H9 (cell line): ENCODE results near the gene GIPC2. TPM values are rescaled to one million over a fixed set of nuclear protein-coding genes. Genes with fewer than 3 reads are reported as not detected.

ENCODE experiments used
- DNase-seq: peaks from one replicate; pipeline ENCODE4 v3.0.0-alpha.2; 2017
- H2AFZ ChIP-seq: one replicate; pipeline ENCODE4 v1.6.1; 2013; ENCODE audit warnings: mild to moderate bottlenecking, low read length, control low read depth, moderate library complexity
- H2AK5ac ChIP-seq: 2 replicates; pipeline ENCODE4 v1.6.1; 2013; ENCODE audit warnings: low read length, control low read depth, mixed read lengths; ENCODE audit not compliant: insufficient read length
- H2BK120ac ChIP-seq: one replicate; pipeline ENCODE4 v1.6.1; 2013; ENCODE audit warnings: low read depth, mild to moderate bottlenecking, low read length, control low read depth, inconsistent platforms; ENCODE audit not compliant: poor library complexity, severe bottlenecking
- H2BK12ac ChIP-seq: 2 replicates; pipeline ENCODE4 v1.6.1; 2013; ENCODE audit warnings: low read length, control low read depth, mixed read lengths, low read depth; ENCODE audit not compliant: insufficient read length
- H2BK15ac ChIP-seq: 2 replicates; pipeline ENCODE4 v1.6.1; 2013; ENCODE audit warnings: low read depth, low read length, control low read depth
- H2BK20ac ChIP-seq: one replicate; pipeline ENCODE4 v1.6.1; 2013; ENCODE audit warnings: low read depth, mild to moderate bottlenecking, low read length, control low read depth, inconsistent platforms; ENCODE audit not compliant: poor library complexity, severe bottlenecking
- H2BK5ac ChIP-seq: 2 replicates; pipeline ENCODE4 v1.6.1; 2013; ENCODE audit warnings: low read length, control low read depth, mixed read lengths; ENCODE audit not compliant: insufficient read length
- H3K14ac ChIP-seq: 2 replicates; pipeline ENCODE4 v1.6.1; 2013; ENCODE audit warnings: low read length, control low read depth; ENCODE audit not compliant: insufficient read depth
- H3K18ac ChIP-seq: 2 replicates; pipeline ENCODE4 v1.6.1; 2013; ENCODE audit warnings: low read depth, mild to moderate bottlenecking, mixed read lengths, low read length, control low read depth; ENCODE audit not compliant: insufficient read length
- H3K23ac ChIP-seq: 2 replicates; pipeline ENCODE4 v1.6.1; 2013; ENCODE audit warnings: low read length, control low read depth, mixed read lengths, low read depth; ENCODE audit not compliant: insufficient read length
- H3K23me2 ChIP-seq: 2 replicates; pipeline ENCODE4 v1.6.1; 2013; ENCODE audit warnings: low read depth, mild to moderate bottlenecking, mixed read lengths, low read length, control low read depth; ENCODE audit not compliant: insufficient read length, poor library complexity, severe bottlenecking
- H3K27ac ChIP-seq: 2 replicates; pipeline ENCODE4 v1.5.1; 2013; ENCODE audit warnings: low read length, control low read depth, mixed read lengths, low read depth; ENCODE audit not compliant: insufficient read length
- H3K27me3 ChIP-seq: 2 replicates; pipeline ENCODE4 v1.6.1; 2013; ENCODE audit warnings: low read length, control low read depth, inconsistent platforms; ENCODE audit not compliant: insufficient read depth
- H3K4ac ChIP-seq: 2 replicates; pipeline ENCODE4 v1.6.1; 2013; ENCODE audit warnings: low read depth, mild to moderate bottlenecking, control low read depth, inconsistent platforms, low read length, moderate library complexity
- H3K4me1 ChIP-seq: 2 replicates; pipeline ENCODE4 v1.6.1; 2013; ENCODE audit warnings: low read length, control low read depth, inconsistent platforms; ENCODE audit not compliant: insufficient read depth
- H3K4me2 ChIP-seq: 2 replicates; pipeline ENCODE4 v1.6.1; 2013; ENCODE audit warnings: low read length, control low read depth, mixed read lengths; ENCODE audit not compliant: insufficient read length, insufficient read depth
- H3K56ac ChIP-seq: 2 replicates; pipeline ENCODE4 v1.6.1; 2013; ENCODE audit warnings: low read depth, mild to moderate bottlenecking, mixed read lengths, low read length, control low read depth; ENCODE audit not compliant: insufficient read length
- H3K79me1 ChIP-seq: 2 replicates; pipeline ENCODE4 v1.6.1; 2013; ENCODE audit warnings: low read depth, mild to moderate bottlenecking, moderate library complexity, low read length, control low read depth, inconsistent platforms; ENCODE audit not compliant: insufficient read depth, poor library complexity, severe bottlenecking
- H3K79me2 ChIP-seq: 2 replicates; pipeline ENCODE4 v1.6.1; 2013; ENCODE audit warnings: low read length, control low read depth, inconsistent platforms; ENCODE audit not compliant: insufficient read depth
- H3K9ac ChIP-seq: 2 replicates; pipeline ENCODE4 v1.6.1; 2013; ENCODE audit warnings: low read length, control low read depth, mixed read lengths; ENCODE audit not compliant: insufficient read length; ENCODE audit errors: extremely low read depth
- H3K9me3 ChIP-seq: one replicate; pipeline ENCODE4 v1.6.1; 2013; ENCODE audit warnings: low read depth, low read length, inconsistent platforms; ENCODE audit not compliant: control insufficient read depth
- H3T11ph ChIP-seq: one replicate; pipeline ENCODE4 v1.6.1; 2013; ENCODE audit warnings: mild to moderate bottlenecking, low read length, control low read depth, inconsistent platforms
- H4K20me1 ChIP-seq: one replicate; pipeline ENCODE4 v1.6.1; 2013; ENCODE audit not compliant: control insufficient read depth, insufficient read length, insufficient read depth
- H4K5ac ChIP-seq: 2 replicates; pipeline ENCODE4 v1.6.1; 2013; ENCODE audit warnings: low read depth, mild to moderate bottlenecking, mixed read lengths, low read length, control low read depth; ENCODE audit not compliant: insufficient read length
- H4K8ac ChIP-seq: replicated peaks from 2 replicates; pipeline ENCODE4 v1.6.1; 2013; ENCODE audit warnings: low read length, control low read depth, mixed read lengths, low read depth; ENCODE audit not compliant: insufficient read length
- H4K91ac ChIP-seq: 2 replicates; pipeline ENCODE4 v1.6.1; 2013; ENCODE audit warnings: low read depth, mild to moderate bottlenecking, moderate library complexity, mixed read lengths, low read length, control low read depth; ENCODE audit not compliant: insufficient read length
- H3K27ac Mint-ChIP-seq, 3 experiments: 2 replicates in 2 of 3; 3 replicates in 1 of 3; pipeline ENCODE4 v1.8.0; 2020 to 2021; ENCODE audit warnings: mixed read lengths in 3 of 3, mild to moderate bottlenecking in 1 of 3, moderate library complexity in 1 of 3
- H3K27me3 Mint-ChIP-seq: 2 replicates; pipeline ENCODE4 v1.8.0; 2021; ENCODE audit warnings: low read depth, mild to moderate bottlenecking, moderate library complexity, mixed read lengths
- H3K36me3 Mint-ChIP-seq, 3 experiments: 2 replicates in 2 of 3; 3 replicates in 1 of 3; pipeline ENCODE4 v1.8.0; 2020 to 2021; ENCODE audit warnings: low read depth in 3 of 3, mixed read lengths in 3 of 3; ENCODE audit not compliant: insufficient read depth in 1 of 3
- H3K4me1 Mint-ChIP-seq, 2 experiments: 2 replicates each; pipeline ENCODE4 v1.8.0; 2020; ENCODE audit warnings: mixed read lengths in 2 of 2
- H3K4me3 Mint-ChIP-seq, 2 experiments: 2 replicates in 1 of 2; 3 replicates in 1 of 2; pipeline ENCODE4 v1.8.0; 2020 to 2021; ENCODE audit warnings: mild to moderate bottlenecking in 2 of 2, mixed read lengths in 2 of 2, moderate library complexity in 1 of 2
- H3K9me3 Mint-ChIP-seq, 2 experiments: 2 replicates in 1 of 2; 3 replicates in 1 of 2; pipeline ENCODE4 v1.8.0; 2020; ENCODE audit warnings: mild to moderate bottlenecking in 2 of 2, mixed read lengths in 2 of 2, moderate library complexity in 1 of 2
- CTCF ChIP-seq: fragments of 200-600 bp; sonication (generic); conservative IDR thresholded peaks from 3 replicates; pipeline ENCODE4 v1.8.0; 2021; ENCODE audit warnings: antibody characterized with exemption, mild to moderate bottlenecking
- WGBS: extraction: QIAGEN DNeasy Blood & Tissue Kit; methylation state at CpG from one replicate; pipeline ENCODE4 v1.1.7; 2013; ENCODE audit warnings: missing lambda C conversion rate, low lambda C conversion rate, mixed read lengths; ENCODE audit not compliant: insufficient read length; ENCODE audit errors: extremely low coverage; 5-methylcytosine and 5-hydroxymethylcytosine counted together
- total RNA-seq: library from RNA; stranded (reverse); gene quantifications from 2 replicates; pipeline ENCODE4 v1.2.1, GENCODE V29; 2021

The GIPC2 gene
- total RNA-seq, 1 experiment from 2014 or later: 0.85 TPM

DNA sequence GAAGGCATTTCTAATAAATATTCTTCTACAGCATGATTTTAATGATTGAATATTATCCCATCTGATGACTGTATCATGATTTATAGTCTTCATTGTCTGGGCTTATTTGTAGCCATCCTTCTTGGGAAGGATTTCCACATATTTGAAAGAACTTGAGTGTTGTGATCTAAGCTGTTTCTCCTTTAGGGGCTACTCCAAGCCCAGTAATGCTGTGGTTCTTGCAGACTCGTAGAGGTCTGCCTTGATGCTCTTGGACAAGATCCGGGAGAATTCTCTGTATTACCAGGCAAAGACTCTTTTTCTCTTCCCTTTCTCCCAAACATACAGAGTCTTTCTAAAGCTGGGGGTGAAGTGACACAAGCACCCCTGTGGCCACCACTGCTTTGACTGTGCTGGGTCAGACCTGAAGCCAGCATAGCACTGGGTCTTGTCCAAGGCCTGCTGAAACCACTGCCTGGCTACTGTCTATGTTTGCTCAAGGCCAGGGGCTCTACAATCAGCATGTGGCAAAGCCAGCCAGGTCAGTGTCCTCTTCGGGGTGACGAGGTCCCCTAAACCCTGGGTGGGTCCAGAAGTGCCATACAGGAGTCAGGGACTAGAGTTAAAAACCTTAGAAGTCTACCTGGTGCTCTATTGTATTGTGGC, 107.4 kb downstream of the GIPC2 start:
- no peaks in the 10 kb centered on the region for H4K20me1 ChIP-seq
- no peak overlapping the region for H2BK20ac ChIP-seq
- no peaks in the 10 kb centered on the region; a peak in 1 of 7 replicates for H3K36me3 Mint-ChIP-seq

More for the DNA sequence above, 107.4 kb downstream of the GIPC2 start:
- Histone ChIP-seq H3K23ac (no peak overlapping the region), H2BK15ac (no peak overlapping the region), H3K9me3 (no peaks in the 10 kb centered on the region), H2AFZ (no peak overlapping the region), H3K4me2 (no peak overlapping the region), H3T11ph (no peak overlapping the region), H3K27me3 (no peaks in the 10 kb centered on the region), H4K5ac (no peak overlapping the region), H3K18ac (no peak overlapping the region), H2AK5ac (no peak overlapping the region), H3K79me2 (no peaks in the 10 kb centered on the region), H3K4ac (no peak overlapping the region), H2BK120ac (no peak overlapping the region), H3K27ac (no peak overlapping the region), H3K14ac (no peak overlapping the region), H3K4me1 (peaks cover 2% of the 10 kb centered on the region; the same call in 1 of the 2 replicates), H3K79me1 (no peaks in the 10 kb centered on the region), H3K56ac (no peak overlapping the region), H4K91ac (no peak overlapping the region), H4K8ac (no peak overlapping the region), H2BK5ac (no peak overlapping the region), H3K9ac (no peak overlapping the region), H3K23me2 (no peaks in the 10 kb centered on the region), H2BK12ac (no peak overlapping the region)
- no peak for DNase-seq
- no peak for TF ChIP-seq CTCF
- no peaks in the 10 kb centered on the region; a peak in 2 of 5 replicates for H3K9me3 Mint-ChIP-seq
- H3K4me3 Mint-ChIP-seq: no peak overlapping the region
- H3K27ac Mint-ChIP-seq: no peak overlapping the region; a peak in 1 of 7 replicates
- H3K27me3 Mint-ChIP-seq: peaks cover 11% of the 10 kb centered on the region
- WGBS: no CpG with 5 or more reads among the region's 4 CpGs
- peaks cover 10 to 14% of the 10 kb centered on the region in 2 experiments for H3K4me1 Mint-ChIP-seq
